Ectodermal cell (in vitro differentiated cells): Measurements from ENCODE around the gene SCN10A.

Source experiments
- H3K27ac ChIP-seq: 2 replicates; pipeline ENCODE4 v1.7.0; 2013; ENCODE audit warnings: mild to moderate bottlenecking, low read depth, low read length; ENCODE audit not compliant: insufficient read depth, poor library complexity, severe bottlenecking
- H3K27me3 ChIP-seq: 2 replicates; pipeline ENCODE4 v1.7.0; 2013; ENCODE audit warnings: mild to moderate bottlenecking, low read length; ENCODE audit not compliant: insufficient read depth, control insufficient read depth, poor library complexity, severe bottlenecking
- H3K36me3 ChIP-seq: one replicate; pipeline ENCODE4 v1.7.0; 2013; ENCODE audit warnings: low read length; ENCODE audit not compliant: control insufficient read depth, insufficient read depth
- H3K4me1 ChIP-seq: one replicate; pipeline ENCODE4 v1.7.0; 2013; ENCODE audit warnings: low read length; ENCODE audit not compliant: control insufficient read depth, insufficient read depth
- H3K4me3 ChIP-seq: 2 replicates; pipeline ENCODE4 v1.7.0; 2013; ENCODE audit warnings: low read depth, low read length, control low read depth; ENCODE audit not compliant: insufficient read depth
- H3K9me3 ChIP-seq: 2 replicates; pipeline ENCODE4 v1.7.0; 2013; ENCODE audit warnings: mild to moderate bottlenecking, low read length, moderate library complexity; ENCODE audit not compliant: control insufficient read depth
- WGBS, 2 experiments: methylation state at CpG; one replicate each; pipeline ENCODE4 v1.1.7; 2013; ENCODE audit warnings: missing lambda C conversion rate in 2 of 2; 5-methylcytosine and 5-hydroxymethylcytosine counted together

The SCN10A gene

DNA sequence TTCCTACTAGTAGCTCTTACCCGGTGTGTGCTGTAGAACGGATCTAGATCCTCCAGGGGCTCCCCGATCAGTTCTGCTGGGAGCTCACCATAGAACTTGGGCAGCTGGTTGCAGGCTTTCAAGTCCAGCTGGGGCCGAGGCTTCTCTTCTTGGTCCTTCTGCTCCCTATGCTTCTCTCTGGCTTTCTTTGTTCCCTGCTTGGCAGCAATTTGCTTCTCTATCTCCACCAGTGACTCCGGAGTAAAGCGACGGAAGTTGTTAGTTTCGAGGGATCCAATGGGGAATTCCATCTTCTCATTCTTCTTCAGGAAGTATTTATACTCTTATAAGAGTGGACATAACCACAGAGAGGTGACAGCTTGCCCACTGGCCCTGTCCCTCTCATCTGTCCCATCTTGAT is 22.3 kb downstream of the SCN10A start:
- WGBS, 2 experiments: 93 to 94% methylated on average over 8 of the region's 8 CpGs
- H3K4me3 ChIP-seq: no peak overlapping the region
- H3K27me3 ChIP-seq: no peaks in the 10 kb centered on the region
- no peak overlapping the region for H3K27ac ChIP-seq
- H3K4me1 ChIP-seq: no peaks in the 10 kb centered on the region
- H3K9me3 ChIP-seq: no peaks in the 10 kb centered on the region
- no peaks in the 10 kb centered on the region for H3K36me3 ChIP-seq

DNA sequence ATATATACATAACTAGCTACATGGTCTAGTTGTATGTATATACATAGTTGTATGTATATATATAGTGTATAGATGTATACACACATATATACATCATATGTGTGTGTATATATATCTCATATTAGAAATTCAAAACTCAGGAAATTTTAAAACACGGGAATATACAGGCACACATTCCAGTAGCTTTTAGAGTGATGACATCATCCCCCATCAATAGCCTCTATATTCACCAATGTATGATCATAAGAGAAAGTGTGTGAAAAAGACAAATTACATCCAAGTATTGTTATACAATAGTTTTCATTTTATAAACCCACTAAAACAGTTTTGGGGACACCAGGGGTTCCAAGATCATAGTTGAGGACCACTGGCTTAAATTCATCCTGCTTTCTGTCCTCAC is 23.0 kb downstream of the SCN10A start:
- Histone ChIP-seq H3K27ac (no peak overlapping the region), H3K9me3 (no peaks in the 10 kb centered on the region), H3K4me3 (no peak overlapping the region), H3K36me3 (no peaks in the 10 kb centered on the region), H3K27me3 (no peaks in the 10 kb centered on the region), H3K4me1 (no peaks in the 10 kb centered on the region)
- WGBS, 2 experiments: no CpG with 5 or more reads among the region's 1 CpG

DNA sequence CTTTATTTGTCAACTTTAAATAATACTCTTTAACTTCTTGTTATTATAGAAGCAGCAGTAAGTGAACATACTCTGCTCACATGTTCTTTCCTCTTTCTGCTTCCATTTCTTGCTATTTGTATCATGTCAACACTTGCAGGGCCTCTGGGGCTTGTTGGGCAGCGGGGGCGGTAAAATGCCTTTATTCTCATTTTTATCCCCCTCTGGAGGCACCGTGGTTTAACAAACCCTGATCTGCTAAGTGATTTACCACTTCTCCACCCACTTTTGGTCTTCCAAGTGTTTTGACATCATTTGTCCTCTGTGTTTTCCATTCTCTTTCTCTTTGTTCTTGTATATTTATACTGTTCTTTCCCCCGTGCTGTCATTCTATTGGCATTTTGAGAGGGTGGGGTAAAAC is 33.9 kb downstream of the SCN10A start:
- 40 to 52% methylated on average over 3 to 4 of the region's 4 CpGs for WGBS, 2 experiments
- no peaks in the 10 kb centered on the region for H3K4me1 ChIP-seq
- H3K9me3 ChIP-seq: no peaks in the 10 kb centered on the region
- no peak overlapping the region for H3K4me3 ChIP-seq
- no peaks in the 10 kb centered on the region for H3K27me3 ChIP-seq
- no peaks in the 10 kb centered on the region for H3K36me3 ChIP-seq
- no peak overlapping the region for H3K27ac ChIP-seq

DNA sequence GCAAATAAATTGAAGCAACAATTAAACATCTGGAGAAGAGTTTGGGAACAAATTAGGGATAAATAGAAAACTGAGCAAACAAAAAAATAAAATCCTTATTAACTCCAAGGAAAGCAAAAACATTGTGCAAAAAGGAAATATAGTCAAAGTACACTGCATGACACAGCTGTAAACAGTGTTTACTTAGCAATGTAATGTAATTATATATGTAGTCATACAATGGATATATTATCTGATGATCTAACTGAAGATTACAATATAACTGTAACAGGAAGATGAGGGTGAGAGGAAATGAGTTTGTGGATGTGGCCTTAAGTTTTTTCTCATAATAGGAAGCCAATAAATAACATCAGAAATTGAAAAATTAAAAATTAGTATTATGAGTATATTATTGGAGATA is 42.5 kb downstream of the SCN10A start:
- H3K9me3 ChIP-seq: no peaks in the 10 kb centered on the region
- H3K4me1 ChIP-seq: no peaks in the 10 kb centered on the region
- H3K4me3 ChIP-seq: no peak overlapping the region
- H3K27me3 ChIP-seq: no peaks in the 10 kb centered on the region
- no peak overlapping the region for H3K27ac ChIP-seq
- H3K36me3 ChIP-seq: no peaks in the 10 kb centered on the region

DNA sequence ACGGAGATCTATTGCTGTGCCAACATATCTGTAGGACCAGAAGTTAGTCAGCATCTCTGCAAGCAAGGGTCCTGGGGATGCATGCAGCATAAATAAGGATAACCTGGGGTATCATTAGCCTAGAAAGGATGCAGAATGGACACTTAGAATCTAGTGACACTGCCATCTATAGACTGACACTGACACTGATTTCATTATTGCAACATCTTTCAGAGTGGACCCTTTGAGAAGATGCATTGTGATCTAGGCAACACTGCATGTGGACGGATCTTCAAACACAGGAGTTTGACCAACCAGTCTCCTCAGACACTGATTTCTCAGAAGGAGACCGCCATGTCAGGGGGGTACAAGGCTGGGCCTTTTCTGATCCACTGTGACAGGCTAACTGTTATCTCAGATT is 52.4 kb downstream of the SCN10A start:
- no peaks in the 10 kb centered on the region for H3K4me1 ChIP-seq
- H3K4me3 ChIP-seq: no peak overlapping the region
- no peaks in the 10 kb centered on the region for H3K36me3 ChIP-seq
- H3K27me3 ChIP-seq: no peaks in the 10 kb centered on the region
- no peak overlapping the region for H3K27ac ChIP-seq
- WGBS, 2 experiments: 57 to 60% methylated on average over 3 of the region's 3 CpGs
- no peaks in the 10 kb centered on the region for H3K9me3 ChIP-seq

DNA sequence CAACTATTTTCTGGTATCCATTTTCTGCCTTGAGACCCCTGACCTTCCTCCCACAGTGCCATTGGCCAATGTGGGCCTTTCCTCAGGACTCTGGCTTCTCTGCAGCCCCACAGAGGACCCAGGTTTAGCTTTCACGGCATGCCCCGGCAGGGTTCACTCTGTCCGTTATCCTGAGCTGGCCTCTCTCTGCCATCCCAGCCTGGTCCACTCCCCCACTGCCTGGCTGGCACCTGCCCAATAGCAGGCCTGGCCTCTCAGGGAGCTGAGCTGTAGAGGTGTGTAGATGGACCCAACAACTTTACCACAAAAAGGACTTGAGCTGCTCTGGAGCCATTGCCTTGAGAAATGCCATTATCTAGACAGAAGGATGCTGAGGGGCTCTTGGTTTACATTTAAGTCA is 57.5 kb downstream of the SCN10A start:
- 82 to 88% methylated on average over 3 of the region's 3 CpGs for WGBS, 2 experiments
- no peaks in the 10 kb centered on the region for H3K4me1 ChIP-seq
- no peaks in the 10 kb centered on the region for H3K27me3 ChIP-seq

DNA sequence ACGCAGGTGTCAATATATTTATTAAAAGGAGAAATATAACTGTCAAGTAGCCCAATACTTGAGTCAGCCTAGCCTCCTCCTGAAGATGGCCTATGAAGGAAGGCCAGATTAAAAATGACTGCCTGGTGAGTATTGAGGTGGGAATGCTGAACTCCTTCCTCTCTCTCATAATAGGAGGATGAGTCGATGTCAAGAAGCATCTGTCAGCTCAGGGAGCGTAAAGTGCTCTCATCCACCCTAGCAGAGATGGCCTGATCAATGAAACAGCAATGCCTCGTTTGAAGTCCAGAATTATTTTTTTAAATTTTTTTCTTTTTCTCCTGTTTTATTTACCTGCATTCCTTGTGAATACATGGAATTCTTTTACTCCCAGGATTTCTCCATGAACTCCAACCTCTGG is 58.3 kb downstream of the SCN10A start:
- H3K4me1 ChIP-seq: no peaks in the 10 kb centered on the region
- H3K4me3 ChIP-seq: no peak overlapping the region
- no peaks in the 10 kb centered on the region for H3K36me3 ChIP-seq
- 63 to 69% methylated on average over 3 to 4 of the region's 4 CpGs for whole genome bisulfite sequencing, 2 experiments
- no peaks in the 10 kb centered on the region for H3K9me3 ChIP-seq
- no peak overlapping the region for H3K27ac ChIP-seq
- H3K27me3 ChIP-seq: no peaks in the 10 kb centered on the region

More for the DNA sequence above, 57.5 kb downstream of the SCN10A start:
- no peaks in the 10 kb centered on the region for H3K36me3 ChIP-seq
- no peak overlapping the region for H3K27ac ChIP-seq
- no peak overlapping the region for H3K4me3 ChIP-seq
- no peaks in the 10 kb centered on the region for H3K9me3 ChIP-seq

DNA sequence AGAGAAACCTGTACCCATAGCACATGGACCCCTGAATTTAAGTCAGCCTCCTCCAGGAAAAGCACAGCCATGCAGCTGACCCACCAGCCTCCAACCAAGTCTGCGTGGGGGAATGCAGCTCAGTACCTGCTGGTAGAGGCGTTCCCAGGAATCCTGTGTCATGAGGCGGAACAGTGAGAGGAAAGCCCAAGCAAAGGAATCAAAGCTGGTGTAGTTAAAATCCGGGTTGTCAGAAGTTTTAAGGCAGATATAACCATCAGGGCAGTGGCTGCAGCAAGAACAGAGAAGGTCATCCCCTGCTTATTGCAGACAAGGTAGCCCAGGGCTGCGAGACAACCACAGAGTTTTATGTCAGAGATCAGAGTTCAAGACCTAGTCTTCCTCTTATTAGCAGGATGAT is 59.1 kb downstream of the SCN10A start:
- Histone ChIP-seq H3K27me3 (no peaks in the 10 kb centered on the region), H3K4me3 (no peak overlapping the region), H3K27ac (no peak overlapping the region), H3K4me1 (no peaks in the 10 kb centered on the region), H3K36me3 (no peaks in the 10 kb centered on the region), H3K9me3 (no peaks in the 10 kb centered on the region)
- 73 to 79% methylated on average over 5 of the region's 5 CpGs for WGBS, 2 experiments

DNA sequence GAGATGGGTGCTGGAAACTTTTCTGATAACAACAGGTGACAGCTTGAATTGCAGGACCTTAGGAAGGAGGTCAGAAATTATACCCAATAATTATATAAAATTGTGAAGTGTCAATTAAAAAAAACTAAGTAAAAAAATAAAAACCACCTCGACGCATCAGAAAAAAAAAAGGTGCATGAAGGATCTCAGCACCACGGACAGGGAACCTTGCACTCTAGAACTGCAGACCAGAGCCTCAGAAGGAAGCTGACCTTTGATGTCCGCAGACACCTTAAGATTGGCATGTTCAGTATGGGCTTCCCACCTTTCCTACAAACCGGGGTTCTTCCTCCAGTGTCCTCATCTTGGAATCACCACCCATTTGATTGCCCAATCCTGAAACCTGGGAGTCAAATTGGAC is 60.9 kb downstream of the SCN10A start:
- no peaks in the 10 kb centered on the region for H3K36me3 ChIP-seq
- H3K4me3 ChIP-seq: no peak overlapping the region
- H3K27ac ChIP-seq: no peak overlapping the region
- no peaks in the 10 kb centered on the region for H3K4me1 ChIP-seq
- no peaks in the 10 kb centered on the region for H3K9me3 ChIP-seq
- 57 to 66% methylated on average over 5 of the region's 5 CpGs for WGBS, 2 experiments
- no peaks in the 10 kb centered on the region for H3K27me3 ChIP-seq

DNA sequence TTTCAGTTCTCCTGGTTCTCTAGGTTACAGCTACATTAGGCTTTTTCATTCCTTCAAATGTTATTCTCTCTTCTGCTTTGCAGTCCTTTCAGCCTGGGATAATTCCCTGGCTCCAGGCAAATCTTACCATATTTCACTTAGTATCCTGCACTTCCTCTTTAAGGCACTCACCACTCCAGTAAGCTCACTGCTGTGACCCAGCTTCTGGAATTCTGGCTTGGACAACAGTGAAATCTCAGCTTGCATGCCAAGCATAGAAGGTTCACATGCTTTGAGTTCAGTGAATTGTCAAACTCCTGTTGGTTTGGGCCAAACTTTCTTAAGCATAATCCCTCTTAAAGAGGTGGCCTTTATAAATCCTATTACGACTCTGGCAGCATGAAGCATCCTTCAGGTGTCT is 69.4 kb downstream of the SCN10A start:
- H3K27me3 ChIP-seq: no peaks in the 10 kb centered on the region
- no peak overlapping the region for H3K27ac ChIP-seq
- WGBS, 2 experiments: 94% methylated on average over 1 of the region's 1 CpG; no CpG with 5 or more reads in 1 of the 2 experiments
- H3K4me1 ChIP-seq: no peaks in the 10 kb centered on the region
- H3K9me3 ChIP-seq: no peaks in the 10 kb centered on the region
- H3K4me3 ChIP-seq: no peak overlapping the region
- H3K36me3 ChIP-seq: no peaks in the 10 kb centered on the region

DNA sequence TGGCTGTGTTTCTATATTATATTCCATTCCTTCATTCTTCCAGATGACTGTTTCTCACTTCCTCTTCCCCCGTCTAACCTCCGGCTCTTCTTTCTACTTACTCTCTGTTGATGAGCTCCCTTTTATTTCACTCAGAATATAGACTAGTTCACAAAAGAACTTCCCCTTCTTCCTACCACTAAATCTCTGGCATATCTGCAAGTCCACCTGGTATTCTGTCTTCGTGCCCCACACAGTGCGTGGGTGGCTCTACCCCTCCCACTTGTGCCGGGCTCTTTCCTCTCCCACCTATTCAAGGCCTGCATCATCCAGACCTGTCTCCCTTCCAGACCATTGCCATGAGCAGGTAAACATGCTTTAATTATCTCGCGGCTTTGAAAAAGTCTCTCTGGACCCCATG is 73.0 kb downstream of the SCN10A start:
- WGBS, 2 experiments: 89 to 94% methylated on average over 7 of the region's 7 CpGs
- Histone ChIP-seq H3K27me3 (no peaks in the 10 kb centered on the region), H3K4me3 (no peak overlapping the region), H3K4me1 (no peaks in the 10 kb centered on the region), H3K9me3 (no peaks in the 10 kb centered on the region), H3K36me3 (no peaks in the 10 kb centered on the region), H3K27ac (no peak overlapping the region)
